Activated CD4-positive, alpha-beta T cell treated with anti-CD3 and anti-CD28 coated beads, Interleukin-2, amount 50 U/mL, for 24 hours (primary cell): ENCODE results near the gene CASK.
"Not testable (repeated sequence)": the region's sequence is repeated elsewhere in the genome, so short reads cannot be mapped to it uniquely, and the experiment has no call there.

ENCODE experiments used
- DNase-seq, 2 donors: peaks; one replicate each; pipeline ENCODE4 v3.0.0-alpha.2; 2020; ENCODE audit warnings: low read depth in 1 of 2, low spot score in 1 of 2

CASK gene

GRCh38 chrX:41655101-41655500 lies 268.3 kb downstream of the CASK start:
- DNase-seq = no peak

GRCh38 chrX:41653125-41653524 lies 270.2 kb downstream of the CASK start:
- DNase-seq = no peak

- DNase-seq = not testable (repeated sequence)
Measured at GRCh38 chrX:41646201-41646600, 277.2 kb downstream of the CASK start.

- DNase-seq = no peak
Measured at GRCh38 chrX:41634284-41634683, 289.1 kb downstream of the CASK start.

- DNase-seq = no peak
Measured at GRCh38 chrX:41630091-41630490, 293.3 kb downstream of the CASK start.

GRCh38 chrX:41629539-41629938 lies 293.8 kb downstream of the CASK start:
- no peak for DNase-seq

- no peak for DNase-seq
Measured at GRCh38 chrX:41621222-41621723, 302.1 kb downstream of the CASK start.

- DNase-seq = no peak
Measured at GRCh38 chrX:41619221-41619620, 304.1 kb downstream of the CASK start.

- no peak for DNase-seq
Measured at GRCh38 chrX:41616935-41617334, 306.4 kb downstream of the CASK start.

- no peak for DNase-seq
Measured at GRCh38 chrX:41616255-41616654, 307.1 kb downstream of the CASK start.

- DNase-seq = no peak
Measured at GRCh38 chrX:41608244-41608643, 315.1 kb downstream of the CASK start.

- no peak for DNase-seq
Measured at GRCh38 chrX:41607264-41607832, 316.0 kb downstream of the CASK start.

GRCh38 chrX:41606057-41606456 lies 317.3 kb downstream of the CASK start:
- DNase-seq = not testable (repeated sequence)

- no peak for DNase-seq
Measured at GRCh38 chrX:41604766-41605543, 318.4 kb downstream of the CASK start.

GRCh38 chrX:41604177-41604576 lies 319.2 kb downstream of the CASK start:
- DNase-seq = no peak

- no peak for DNase-seq
Measured at GRCh38 chrX:41603596-41603995, 319.8 kb downstream of the CASK start.

GRCh38 chrX:41602816-41603345 lies 320.5 kb downstream of the CASK start:
- no peak for DNase-seq

- DNase-seq = no peak
Measured at GRCh38 chrX:41600291-41600690, 323.1 kb downstream of the CASK start.

GRCh38 chrX:41599507-41599906 lies 323.8 kb downstream of the CASK start:
- no peak for DNase-seq

- no peak for DNase-seq
Measured at GRCh38 chrX:41596596-41596995, 326.8 kb downstream of the CASK start.

- no peak for DNase-seq
Measured at GRCh38 chrX:41594634-41595033, 328.7 kb downstream of the CASK start.

GRCh38 chrX:41591906-41592305 lies 331.4 kb downstream of the CASK start:
- DNase-seq = no peak
